ENCODE results near the gene OPN1MW.
"Not testable (repeated sequence)": the region's sequence is repeated elsewhere in the genome, so short reads cannot be mapped to it uniquely, and the experiment has no call there.

The OPN1MW gene

DNA sequence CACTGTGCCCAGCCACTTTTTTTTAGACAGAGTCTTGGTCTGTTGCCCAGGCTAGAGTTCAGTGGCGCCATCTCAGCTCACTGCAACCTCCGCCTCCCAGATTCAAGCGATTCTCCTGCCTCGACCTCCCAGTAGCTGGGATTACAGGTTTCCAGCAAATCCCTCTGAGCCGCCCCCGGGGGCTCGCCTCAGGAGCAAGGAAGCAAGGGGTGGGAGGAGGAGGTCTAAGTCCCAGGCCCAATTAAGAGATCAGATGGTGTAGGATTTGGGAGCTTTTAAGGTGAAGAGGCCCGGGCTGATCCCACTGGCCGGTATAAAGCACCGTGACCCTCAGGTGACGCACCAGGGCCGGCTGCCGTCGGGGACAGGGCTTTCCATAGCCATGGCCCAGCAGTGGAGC, at the start of gene OPN1MW:
Gene OPN1MW, plus strand, starts transcription at position 301 of the 400 bp plus-strand sequence. Its CDS starts 82 bp downstream, at position 383.
- DNase-seq (ENCODE audit: low spot score) = not testable (repeated sequence)

DNA sequence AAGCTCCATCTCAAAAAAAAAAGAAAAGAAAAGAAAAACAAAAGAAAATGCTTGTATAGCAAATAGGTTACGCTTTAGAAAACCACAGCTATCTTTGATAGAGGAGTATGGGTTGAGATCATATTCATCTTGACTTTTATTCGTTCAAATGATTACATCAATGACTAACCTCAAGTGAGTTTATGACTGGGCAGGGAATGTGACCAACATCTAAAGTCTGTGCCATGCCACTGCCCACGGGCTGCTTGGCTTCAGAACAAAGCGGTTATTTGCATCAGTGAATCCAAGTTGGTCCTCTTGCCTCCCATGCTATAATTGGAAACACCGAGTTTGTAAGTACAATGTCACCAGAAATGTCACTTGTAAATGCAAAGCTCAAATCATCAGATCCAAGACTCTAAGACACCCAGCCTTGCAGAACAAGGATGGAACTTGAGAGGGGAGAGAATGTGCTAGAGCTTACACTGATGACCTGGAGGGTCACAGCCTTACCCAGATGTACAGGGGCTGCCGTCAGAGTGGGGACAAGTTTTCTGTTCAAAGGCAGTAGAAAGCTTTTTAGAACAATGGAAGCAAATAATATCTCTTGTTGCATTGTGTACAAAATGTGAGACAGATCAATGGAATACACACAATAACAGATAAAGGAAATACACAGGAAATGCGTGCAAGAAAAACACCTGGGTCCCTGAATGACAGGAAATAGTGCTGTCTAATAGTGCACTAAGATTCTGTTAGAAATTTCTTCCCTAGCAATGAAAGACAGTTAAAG, 46.8 kb upstream of the OPN1MW start:
- no peak for DNase-seq (ENCODE audit: low spot score)

DNA sequence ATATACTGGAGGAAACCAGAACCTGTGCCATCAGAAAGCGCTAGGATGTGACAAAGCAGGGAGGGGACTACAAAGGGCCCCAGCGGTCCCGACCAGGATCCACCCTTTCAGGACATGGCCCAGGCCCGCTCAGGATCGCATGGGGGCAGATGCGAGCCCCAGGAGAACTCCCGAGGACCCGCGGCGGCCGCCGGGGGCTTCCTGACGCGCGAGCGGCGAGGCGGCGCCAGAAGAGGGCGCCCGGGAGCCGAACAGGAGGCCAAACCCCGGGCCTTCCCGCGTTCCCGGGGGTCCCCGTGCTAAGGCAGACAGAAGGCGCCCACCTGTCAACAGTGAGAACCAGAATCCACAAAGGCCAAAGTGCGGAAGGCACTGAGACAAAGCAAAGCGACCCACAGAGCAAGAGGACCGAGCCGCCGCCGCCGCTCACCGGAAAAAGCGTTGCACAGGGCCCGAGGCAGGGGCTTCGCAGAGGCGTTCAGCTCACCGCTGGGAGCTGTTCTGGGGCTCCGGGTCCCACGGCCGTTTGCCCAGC, 45.7 kb upstream of the OPN1MW start:
- peak; percentile 10 for DNase-seq (ENCODE audit: low spot score)

DNA sequence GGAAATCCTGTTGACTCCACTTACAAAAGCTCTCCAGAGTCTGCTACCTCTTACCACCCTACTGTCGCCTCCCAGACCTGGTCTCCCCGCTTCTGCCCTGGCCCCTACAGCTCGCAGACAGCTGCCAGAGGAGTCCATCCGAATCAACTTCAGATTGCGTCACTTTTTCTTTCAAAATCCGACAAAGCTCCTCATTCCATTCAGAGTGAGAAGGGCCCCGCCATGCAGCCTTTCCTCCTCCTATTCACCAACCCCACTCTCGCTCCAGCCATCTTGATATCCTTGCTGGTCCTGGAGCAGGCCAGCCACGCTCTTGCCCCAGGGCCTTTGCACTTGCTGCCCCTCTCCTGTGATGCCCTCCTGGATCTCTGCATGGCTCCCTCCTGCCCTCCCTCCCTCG, 43.5 kb upstream of the OPN1MW start:
- DNase-seq (ENCODE audit: low spot score) = no peak

- no peak for DNase-seq (ENCODE audit: low spot score)
Measured at GRCh38 chrX:154140206-154140605, 42.2 kb upstream of the OPN1MW start.

- DNase-seq (ENCODE audit: low spot score) = no peak
Measured at GRCh38 chrX:154140742-154141141, 41.7 kb upstream of the OPN1MW start.

- no peak for DNase-seq (ENCODE audit: low spot score)
Measured at GRCh38 chrX:154142386-154142785, 40.0 kb upstream of the OPN1MW start.

GRCh38 chrX:154142950-154143745, 39.2 kb upstream of the OPN1MW start:
- no peak for DNase-seq (ENCODE audit: low spot score)

DNA sequence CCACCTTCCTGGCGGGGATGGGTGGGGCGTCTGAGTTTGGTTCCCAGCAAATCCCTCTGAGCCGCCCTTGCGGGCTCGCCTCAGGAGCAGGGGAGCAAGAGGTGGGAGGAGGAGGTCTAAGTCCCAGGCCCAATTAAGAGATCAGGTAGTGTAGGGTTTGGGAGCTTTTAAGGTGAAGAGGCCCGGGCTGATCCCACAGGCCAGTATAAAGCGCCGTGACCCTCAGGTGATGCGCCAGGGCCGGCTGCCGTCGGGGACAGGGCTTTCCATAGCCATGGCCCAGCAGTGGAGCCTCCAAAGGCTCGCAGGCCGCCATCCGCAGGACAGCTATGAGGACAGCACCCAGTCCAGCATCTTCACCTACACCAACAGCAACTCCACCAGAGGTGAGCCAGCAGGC, 38.4 kb upstream of the OPN1MW start, which contains the start of gene OPN1LW:
Gene OPN1LW, plus strand, starts transcription at position 234 of the 400 bp plus-strand sequence. Its CDS starts 41 bp downstream, at position 275.
- not testable (repeated sequence) for DNase-seq (ENCODE audit: low spot score)

DNA sequence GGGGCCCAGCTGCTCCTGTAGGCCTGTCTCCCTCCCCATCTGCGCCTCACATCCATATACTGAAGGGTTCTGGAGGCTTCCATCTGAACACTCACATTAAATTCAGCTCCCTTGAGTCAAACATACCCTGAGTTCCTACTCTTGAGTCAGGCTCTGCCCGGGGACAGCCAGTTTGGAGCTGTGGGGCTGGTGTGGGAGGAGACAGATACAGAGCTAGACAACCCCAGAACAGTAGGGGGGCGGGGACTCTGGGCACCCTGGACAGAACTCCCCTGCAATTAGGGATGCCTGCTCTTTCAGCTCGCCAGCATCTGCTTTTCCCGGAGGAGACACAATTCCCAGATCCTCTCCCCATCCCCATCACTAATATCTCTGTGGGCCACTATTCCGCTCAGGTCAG, 31.4 kb upstream of the OPN1MW start:
- DNase-seq (ENCODE audit: low spot score) = not testable (repeated sequence)

- not testable (repeated sequence) for DNase-seq (ENCODE audit: low spot score)
Measured at GRCh38 chrX:154156221-154156620, 26.2 kb upstream of the OPN1MW start.

GRCh38 chrX:154157207-154157606, 25.2 kb upstream of the OPN1MW start:
- not testable (repeated sequence) for DNase-seq (ENCODE audit: low spot score)

DNA sequence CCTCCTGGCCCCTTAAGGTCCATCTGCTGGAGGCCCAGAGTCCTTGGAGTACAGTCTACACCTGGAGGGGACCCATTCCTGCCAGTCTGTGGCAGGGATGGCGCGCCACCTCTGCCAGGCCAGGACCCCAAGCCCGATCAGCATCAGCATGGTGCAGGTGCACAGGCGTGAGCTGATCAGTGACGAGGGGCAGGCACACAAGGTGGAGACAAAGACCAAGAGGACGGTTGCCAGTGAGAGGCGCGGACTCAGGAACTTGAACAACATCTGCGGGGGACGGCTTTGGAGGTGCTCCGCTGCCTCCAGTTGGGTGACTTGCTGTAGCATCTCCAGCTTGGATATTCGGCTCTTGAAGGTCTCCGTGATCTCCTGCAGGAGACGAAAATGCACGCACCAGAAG, 23.1 kb upstream of the OPN1MW start:
- not testable (repeated sequence) for DNase-seq (ENCODE audit: low spot score)

GRCh38 chrX:154164902-154165301, 17.5 kb upstream of the OPN1MW start:
- DNase-seq (ENCODE audit: low spot score) = not testable (repeated sequence)

DNA sequence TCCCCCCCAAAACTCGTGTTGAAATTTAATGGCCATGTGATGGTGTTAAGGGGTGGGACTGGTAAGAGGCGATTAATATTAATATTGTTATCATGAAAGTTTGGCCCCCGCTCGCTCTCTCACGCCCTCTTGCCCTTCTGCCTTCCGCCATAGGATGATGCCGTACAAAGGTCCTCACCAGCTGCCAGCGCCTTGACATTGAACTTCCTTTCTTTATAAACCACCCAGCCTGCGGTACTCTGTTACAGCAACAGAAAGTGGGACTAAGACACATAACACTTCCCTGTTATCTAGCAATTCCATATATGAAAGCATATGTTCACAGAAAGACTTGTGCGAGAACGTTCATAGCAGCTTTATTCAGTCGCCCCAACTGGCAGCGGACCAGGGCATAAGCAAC, 14.0 kb upstream of the OPN1MW start:
- not testable (repeated sequence) for DNase-seq (ENCODE audit: low spot score)

GRCh38 chrX:154172535-154172943, 9.9 kb upstream of the OPN1MW start:
- not testable (repeated sequence) for DNase-seq (ENCODE audit: low spot score)

DNA sequence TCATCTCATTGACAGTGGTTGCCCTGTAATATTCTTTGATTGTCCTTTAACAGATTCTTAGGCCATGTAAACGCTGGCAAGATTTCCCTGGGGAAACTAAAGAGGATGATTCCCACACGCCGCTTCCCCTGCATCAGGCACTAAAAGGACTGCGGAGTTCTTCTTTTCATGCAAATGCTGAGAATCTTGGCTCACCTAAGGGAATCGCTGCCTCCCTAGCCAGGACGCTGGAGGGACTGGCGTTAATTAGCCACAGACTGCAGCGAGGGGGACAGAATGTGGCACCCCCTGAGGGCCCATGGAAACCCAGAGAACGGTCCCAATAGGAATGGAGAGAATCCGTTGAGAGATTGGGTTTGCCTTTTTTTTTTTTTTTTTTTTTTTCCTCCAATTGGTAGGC, 8.0 kb upstream of the OPN1MW start:
- DNase-seq (ENCODE audit: low spot score) = not testable (repeated sequence)

DNA sequence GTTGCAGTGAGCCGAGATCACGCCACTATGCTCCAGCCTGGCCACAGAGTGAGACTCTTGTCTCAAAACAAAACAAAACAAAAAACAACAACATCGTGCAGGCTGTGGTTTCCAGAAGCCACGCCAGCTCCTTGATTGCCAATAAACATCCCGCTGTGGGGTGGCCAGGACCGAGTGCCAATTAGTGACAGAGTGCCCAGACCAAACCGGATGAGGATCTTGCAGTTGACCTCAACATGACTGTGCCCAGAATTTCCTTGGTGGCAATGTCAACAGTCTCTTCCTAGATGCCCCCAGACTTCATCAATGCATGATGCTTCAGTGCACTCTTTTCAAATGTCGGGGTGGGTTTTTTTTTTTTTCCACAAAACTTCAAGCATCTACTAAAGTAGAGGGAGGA, 1.4 kb downstream of the OPN1MW start:
- not testable (repeated sequence) for DNase-seq (ENCODE audit: low spot score)

GRCh38 chrX:154192846-154193245, 10.4 kb downstream of the OPN1MW start:
- DNase-seq (ENCODE audit: low spot score) = not testable (repeated sequence)

GRCh38 chrX:154194316-154194715, 11.9 kb downstream of the OPN1MW start:
- DNase-seq (ENCODE audit: low spot score) = not testable (repeated sequence)

GRCh38 chrX:154196466-154196865, 14.1 kb downstream of the OPN1MW start:
- DNase-seq (ENCODE audit: low spot score) = not testable (repeated sequence)

DNA sequence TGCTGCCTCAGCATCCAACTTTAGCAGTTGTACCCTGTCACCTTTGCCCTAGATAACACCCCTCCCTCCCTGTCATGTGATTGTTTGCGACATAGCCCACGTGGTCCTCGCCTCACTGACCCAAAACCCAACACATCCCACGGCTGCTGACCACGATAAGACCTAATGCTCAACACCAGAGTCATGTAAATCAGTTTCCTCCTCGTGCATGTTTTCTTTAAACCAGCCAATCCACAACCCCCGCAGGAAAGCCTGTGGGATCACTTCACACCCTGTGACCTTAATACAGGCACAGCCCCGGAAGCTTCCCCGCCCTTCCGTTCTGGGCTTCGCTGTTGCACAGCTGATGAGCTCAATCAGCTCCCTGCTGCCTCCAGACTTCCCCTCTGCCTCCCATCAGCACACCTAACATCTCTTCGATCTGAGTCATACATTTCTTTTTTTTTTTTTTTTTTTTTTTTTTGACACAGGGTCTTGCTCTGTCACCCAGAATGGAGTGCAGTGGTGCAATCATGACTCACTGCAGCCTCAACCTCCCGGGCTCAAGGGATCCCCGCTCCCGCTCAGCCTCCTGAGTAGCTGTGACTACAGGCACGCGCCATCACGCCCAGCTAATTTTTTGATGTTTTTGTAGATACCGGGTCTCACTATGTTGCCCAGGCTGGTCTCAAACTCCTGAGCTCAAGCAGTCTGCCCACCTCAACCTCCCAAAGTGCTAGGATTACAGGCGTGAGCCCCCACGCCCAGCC, 27.4 kb downstream of the OPN1MW start:
- not testable (repeated sequence) for DNase-seq (ENCODE audit: low spot score)
